CMK (cell line): ENCODE data around the gene RAB25.
"Not testable (repeated sequence)": the region's sequence is repeated elsewhere in the genome, so short reads cannot be mapped to it uniquely, and the experiment has no call there.

Experiments used
- DNase-seq: peaks from one replicate; pipeline ENCODE4 v3.0.0-alpha.2; 2010; ENCODE audit warnings: low read depth

RAB25 gene

DNA sequence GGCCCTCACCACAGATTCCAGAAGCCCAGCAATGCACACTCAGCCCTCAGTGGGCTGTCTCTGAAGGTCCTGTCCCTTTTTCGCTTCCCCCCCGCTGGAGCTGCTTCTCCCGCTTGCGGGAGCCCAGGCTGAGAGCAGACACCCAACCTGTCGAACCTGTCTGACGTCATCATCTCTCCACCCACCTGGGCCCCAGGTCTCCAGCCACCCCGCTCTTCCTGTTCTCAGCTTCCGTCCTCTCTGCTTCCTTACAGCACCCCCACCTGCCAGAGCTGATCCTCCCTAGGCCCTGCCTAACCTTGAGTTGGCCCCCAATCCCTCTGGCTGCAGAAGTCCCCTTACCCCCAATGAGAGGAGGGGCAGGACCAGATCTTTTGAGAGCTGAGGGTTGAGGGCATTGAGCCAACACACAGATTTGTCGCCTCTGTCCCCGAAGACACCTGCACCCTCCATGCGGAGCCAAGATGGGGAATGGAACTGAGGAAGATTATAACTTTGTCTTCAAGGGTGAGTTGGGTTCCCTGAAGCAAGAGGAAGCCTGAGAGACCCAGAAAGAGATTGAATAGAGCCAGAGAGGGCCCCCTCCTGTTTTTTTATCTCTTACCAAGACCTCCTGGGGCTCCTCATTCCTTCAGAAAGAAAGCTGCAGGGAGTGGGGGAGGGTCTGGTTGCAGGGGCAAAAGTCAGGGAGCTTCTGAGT is at the start of gene RAB25:
Gene RAB25, plus strand, starts transcription at position 224 of the 700 bp plus-strand sequence. Its CDS starts 241 bp downstream, at position 465.
- DNase-seq = no peak

DNA sequence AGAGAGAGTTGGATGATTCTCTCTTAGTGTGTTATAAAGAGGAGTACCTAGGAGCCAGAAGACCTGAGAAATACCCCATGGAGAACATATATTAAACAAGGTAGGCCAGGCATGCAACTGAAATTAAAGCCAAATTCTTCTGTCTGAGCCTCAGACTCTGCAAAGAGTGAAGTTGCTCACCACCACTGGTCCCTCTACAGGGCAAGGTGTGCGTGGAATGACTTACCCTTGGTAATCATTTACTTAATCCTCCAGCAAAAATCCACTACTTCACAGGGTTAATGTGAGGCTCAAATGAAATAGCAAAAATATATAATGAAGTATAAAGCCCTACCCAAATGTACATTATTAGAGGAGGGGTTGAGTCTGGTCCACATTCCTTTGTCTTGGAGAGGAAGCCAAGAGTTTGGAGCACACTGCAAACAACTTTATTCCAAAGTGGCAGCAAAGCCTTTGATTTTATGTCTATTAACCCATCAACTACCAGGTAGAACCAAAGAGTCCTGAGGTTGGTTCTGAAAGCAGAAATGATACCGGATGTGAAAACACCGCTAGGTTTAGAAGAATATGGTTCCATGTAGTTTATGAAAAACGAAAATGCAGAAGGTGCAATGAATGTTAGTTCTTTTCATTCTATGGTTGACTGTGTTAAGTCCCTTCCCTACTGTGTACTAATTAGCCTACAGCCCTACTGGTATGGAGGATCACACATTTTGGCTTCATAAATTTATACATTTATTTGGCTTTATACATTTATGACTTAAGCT is 48.7 kb upstream of the RAB25 start:
- no peak for DNase-seq

DNA sequence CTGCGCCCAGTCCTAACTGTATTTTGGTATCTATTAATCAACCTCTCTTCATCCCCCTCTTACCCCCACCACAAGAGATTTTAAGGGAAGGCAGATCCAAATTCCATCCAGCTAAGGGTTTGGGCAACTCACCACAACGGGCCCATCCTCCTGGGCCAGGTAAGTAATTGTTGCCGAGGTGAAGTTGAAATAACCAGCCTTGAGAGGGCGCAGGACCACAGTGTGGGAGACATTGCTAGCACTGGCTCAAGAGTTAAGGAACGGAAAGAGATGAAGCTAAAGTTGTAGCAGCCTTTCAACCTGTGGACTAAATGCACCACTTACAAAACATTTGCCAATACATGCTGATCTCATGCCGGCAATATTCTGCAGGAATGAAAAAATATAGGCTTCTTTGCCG is 46.1 kb upstream of the RAB25 start:
- DNase-seq = no peak

DNA sequence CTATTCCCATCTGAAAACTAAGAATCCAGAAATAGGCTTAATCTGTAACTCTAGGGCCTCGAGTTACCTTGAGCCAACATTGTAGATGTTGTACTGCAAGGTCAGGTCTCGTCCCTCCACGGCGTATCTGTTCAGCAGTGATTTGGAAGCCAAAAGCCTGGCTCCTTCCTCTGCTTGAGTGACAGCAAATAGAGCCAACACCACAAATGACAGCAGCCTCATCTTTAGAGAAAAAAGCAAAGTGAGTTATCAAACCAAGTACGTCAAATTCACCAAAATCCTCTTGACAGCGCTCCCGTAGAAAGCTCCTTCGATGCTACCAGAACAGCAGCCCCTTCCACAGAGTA is 41.0 kb upstream of the RAB25 start:
- DNase-seq = no peak

- peak; percentile 88 for DNase-seq
These were observed 40.5 kb upstream of the RAB25 start, which contains the start of gene SSR2 for GRCh38 chr1:156020293-156021092. SSR2 (minus strand) TSS chr1:156020951; CDS start chr1:156020167, 784 bp downstream.

- no peak for DNase-seq
These were observed 39.9 kb upstream of the RAB25 start for GRCh38 chr1:156021093-156021428.

- no peak for DNase-seq
These were observed 39.0 kb upstream of the RAB25 start for GRCh38 chr1:156021954-156022353.

- DNase-seq = no peak
These were observed 36.2 kb upstream of the RAB25 start for GRCh38 chr1:156024801-156025200.

DNA sequence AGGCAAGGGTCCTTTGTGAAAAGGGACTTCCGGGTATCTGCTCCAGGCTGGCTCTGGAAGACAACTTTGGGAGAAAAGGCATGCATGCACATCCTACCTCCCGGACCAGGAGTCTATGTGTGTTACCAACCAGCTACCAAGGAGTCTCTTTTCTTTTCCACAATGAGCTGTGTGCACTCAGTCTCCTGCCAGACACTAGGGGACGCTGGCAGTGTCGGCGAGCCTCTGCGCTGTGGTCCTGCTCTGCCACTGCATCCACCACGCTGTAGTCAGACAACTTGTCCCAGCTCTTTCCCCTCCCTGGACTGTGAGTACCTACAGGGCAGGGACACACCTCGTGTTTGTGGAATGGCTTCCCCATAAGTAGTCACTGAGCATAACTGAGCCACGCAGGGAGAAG is 35.1 kb upstream of the RAB25 start:
- peak; percentile 17 for DNase-seq

GRCh38 chr1:156026588-156026987 is 34.4 kb upstream of the RAB25 start:
- no peak for DNase-seq

DNA sequence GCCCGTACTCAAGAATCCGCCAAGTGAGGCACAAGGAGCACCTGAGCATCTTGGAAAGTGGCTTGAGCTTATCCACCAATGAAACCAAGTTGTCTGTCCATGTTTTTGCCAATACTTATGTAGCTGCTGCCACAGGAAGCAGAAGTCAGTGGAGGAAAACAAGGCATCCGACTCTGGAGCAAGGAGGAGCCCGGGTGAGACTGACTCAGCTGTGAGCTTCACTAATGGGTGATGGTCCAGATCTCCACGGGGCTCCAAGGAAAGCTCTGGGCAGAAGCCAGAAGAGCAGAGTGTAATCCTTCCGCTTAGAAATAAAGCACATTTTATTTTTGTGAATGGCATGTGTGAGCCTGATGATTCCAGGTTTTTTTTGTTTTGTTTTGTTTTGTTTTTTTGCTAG is 27.9 kb upstream of the RAB25 start:
- no peak for DNase-seq

- not testable (repeated sequence) for DNase-seq
These were observed 26.0 kb upstream of the RAB25 start for GRCh38 chr1:156034991-156035390.

GRCh38 chr1:156042828-156043227 is 18.1 kb upstream of the RAB25 start:
- no peak for DNase-seq

- DNase-seq = no peak
These were observed 15.9 kb upstream of the RAB25 start for GRCh38 chr1:156045076-156045475.

- DNase-seq = no peak
These were observed 12.2 kb upstream of the RAB25 start for GRCh38 chr1:156048663-156049258.

- DNase-seq = no peak
These were observed 10.6 kb upstream of the RAB25 start for GRCh38 chr1:156050376-156050775.

GRCh38 chr1:156051011-156051725 is 9.8 kb upstream of the RAB25 start:
- DNase-seq = no peak

DNA sequence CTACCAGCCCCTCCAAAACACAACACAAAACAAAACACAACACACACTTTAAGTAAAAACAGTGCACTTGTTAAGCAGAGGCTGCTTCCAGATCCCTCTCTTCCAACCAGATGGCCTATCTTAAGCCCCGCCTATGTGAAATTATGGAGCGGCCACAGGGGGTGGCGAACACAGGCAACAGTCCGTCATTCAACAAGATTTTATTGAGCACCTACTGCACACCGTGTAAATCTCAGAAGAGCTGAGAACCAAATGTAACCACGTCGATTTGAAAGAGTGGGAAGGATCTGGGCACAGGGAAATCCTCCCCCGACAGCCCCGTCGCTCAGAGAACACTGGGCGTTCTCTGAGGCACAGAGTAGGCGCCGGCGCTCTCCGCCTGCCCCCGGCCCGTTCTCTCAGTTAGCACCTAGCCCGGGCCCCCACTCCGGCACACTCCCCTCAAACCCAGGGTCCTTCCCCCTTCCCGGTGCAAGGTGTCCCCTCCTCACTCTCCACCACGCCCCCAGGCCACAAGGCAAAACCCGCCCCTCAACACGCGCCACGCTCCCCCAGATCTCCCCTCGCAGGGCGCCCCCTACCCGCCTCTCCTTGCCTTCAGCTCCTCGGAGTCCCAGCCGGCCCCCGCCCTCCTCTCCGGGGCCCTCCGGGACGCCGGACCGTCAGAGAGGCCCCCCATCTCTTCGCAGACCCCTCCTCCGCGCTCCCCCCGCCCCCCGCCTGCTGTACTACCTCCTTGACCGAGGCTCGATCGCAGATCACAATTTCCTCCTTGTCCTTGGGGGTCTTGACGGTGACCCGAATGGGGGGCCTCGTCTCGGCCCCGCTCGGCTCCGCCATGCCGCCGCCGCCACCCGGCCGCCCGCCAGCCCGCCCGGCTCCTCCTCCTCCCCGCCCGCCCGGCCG is 7.8 kb upstream of the RAB25 start:
- DNase-seq = peak; percentile 66

GRCh38 chr1:156053768-156054499 is 7.0 kb upstream of the RAB25 start, which contains the start of gene UBQLN4:
UBQLN4 (minus strand) TSS chr1:156053798; CDS start chr1:156053701, 97 bp downstream.
- DNase-seq = peak; percentile 80
